Right cardiac atrium (tissue), 5 donors: ENCODE results near the gene AMBRA1. TPM values are rescaled to one million over a fixed set of nuclear protein-coding genes. Genes with fewer than 3 reads are reported as not detected.

Experiments used
- ATAC-seq, 2 donors: fragments of 200-7000 bp; cut with Tn5 transposase; one replicate each; pipeline versions ENCODE4 v1.8.0 to v1.9.1; 2020; ENCODE audit warnings: moderate library complexity in 2 of 2, mild to moderate bottlenecking in 1 of 2
- DNase-seq, 3 donors: peaks; one replicate each; pipeline ENCODE4 v3.0.0-alpha.2; 2020
- H3K27ac ChIP-seq: one replicate; pipeline ENCODE4 v1.5.1; 2013; ENCODE audit warnings: mild to moderate bottlenecking, low read length, control low read depth, moderate library complexity
- H3K27me3 ChIP-seq: one replicate; pipeline ENCODE4 v1.6.1; 2013; ENCODE audit not compliant: control insufficient read depth, insufficient read depth
- H3K4me1 ChIP-seq: one replicate; pipeline ENCODE4 v1.6.1; 2013; ENCODE audit warnings: low read length; ENCODE audit not compliant: control insufficient read depth, insufficient read depth
- H3K4me3 ChIP-seq: one replicate; pipeline ENCODE4 v1.5.1; 2013; ENCODE audit warnings: low read length, control low read depth
- H3K9me3 ChIP-seq: one replicate; pipeline ENCODE4 v1.6.1; 2013; ENCODE audit warnings: low read length; ENCODE audit not compliant: control insufficient read depth
- WGBS: extraction: QIAGEN DNeasy Blood & Tissue Kit; methylation state at CpG from one replicate; pipeline ENCODE4 v1.1.7; 2013; 5-methylcytosine and 5-hydroxymethylcytosine counted together
- intact Hi-C, 4 donors: fragments of 100-400 bp; cut with DNase I; formaldehyde crosslinking; loops; one replicate each; pipeline versions ENCODE4 v1.11.0 to v1.14.0; 2022 to 2023
- polyA plus RNA-seq: library from polyadenylated mRNA; stranded (reverse); fragments of 200-250 nt; gene quantifications from one replicate; pipeline ENCODE4 v1.2.3, GENCODE V29; 2013
- total RNA-seq, 4 donors: library from RNA; stranded (reverse); fragmentation: NEBNext Ultra II Directional; extraction: Animal tissue kit (Norgen Biotek cat#: 25700); gene quantifications; one replicate each; pipeline ENCODE4 v1.2.1, GENCODE V29; 2021
- donor health status: healthy with polysubstance abuse.
- donor health status: DM: no; HTN: yes; CAD: no.
- donor health status: DM: no; HTN: no; CAD: no.
- donor health status: DM: no; HTN: yes; CAD: no; lungs with severe emphysema.
- donor health status: DM: yes; HTN: yes; CAD: no.

AMBRA1 gene
- total and polyA plus RNA-seq, 5 donors, result 8.1 to 23.6 (median 19.5) TPM

GRCh38 chr11:46362156-46363030, 231.4 kb downstream of the AMBRA1 start:
- Histone ChIP-seq H3K27ac (peak overlapping the region; percentile 83), H3K9me3 (no peaks in the 10 kb centered on the region), H3K4me1 (peaks cover 10% of the 10 kb centered on the region), H3K27me3 (no peaks in the 10 kb centered on the region), H3K4me3 (peak overlapping the region; percentile 32)
- ATAC-seq, result peak in 1 of 2 donors; percentile 1
- WGBS, result 61% methylated on average over 20 of the region's 20 CpGs
- DNase-seq, result peak; percentile 18 to 67 (median 41)
- intact Hi-C loops, result no loop called here

GRCh38 chr11:46361283-46362155, 232.3 kb downstream of the AMBRA1 start:
- DNase-seq (peak; percentile 73 to 92 (median 88)), ATAC-seq (peak; percentile 72 to 79)
- Histone ChIP-seq H3K27ac (peak overlapping the region; percentile 83), H3K4me1 (peaks cover 10% of the 10 kb centered on the region), H3K27me3 (no peaks in the 10 kb centered on the region), H3K4me3 (peak overlapping the region; percentile 32), H3K9me3 (no peaks in the 10 kb centered on the region)
- intact Hi-C loops, result no loop called here
- 8% methylated on average over 26 of the region's 26 CpGs for WGBS

- Histone ChIP-seq H3K4me3 (no peak overlapping the region), H3K27me3 (no peaks in the 10 kb centered on the region), H3K27ac (peak overlapping the region; percentile 83), H3K9me3 (no peaks in the 10 kb centered on the region), H3K4me1 (peaks cover 10% of the 10 kb centered on the region)
- intact Hi-C loops, result no loop called here
- ATAC-seq (no peak), DNase-seq (peak in 2 of 3 donors; percentile 12 to 46)
- 39% methylated on average over 7 of the region's 7 CpGs for WGBS
These were observed 232.9 kb downstream of the AMBRA1 start for GRCh38 chr11:46360878-46361277.

GRCh38 chr11:46359953-46360352, 233.9 kb downstream of the AMBRA1 start:
- no peak overlapping the region for H3K4me3 ChIP-seq

GRCh38 chr11:46357483-46357936, 236.3 kb downstream of the AMBRA1 start:
- intact Hi-C loops, result no loop called here
- Histone ChIP-seq H3K4me1 (peaks cover 4% of the 10 kb centered on the region), H3K27ac (no peak overlapping the region), H3K4me3 (no peak overlapping the region), H3K9me3 (no peaks in the 10 kb centered on the region), H3K27me3 (no peaks in the 10 kb centered on the region)
- peak in 2 of 3 donors; percentile 17 to 49 for DNase-seq
- ATAC-seq, result no peak
- 75% methylated on average over 11 of the region's 11 CpGs for WGBS

More at GRCh38 chr11:46359953-46360352, 233.9 kb downstream of the AMBRA1 start:
- Histone ChIP-seq H3K4me1 (peaks cover 9% of the 10 kb centered on the region), H3K27me3 (no peaks in the 10 kb centered on the region), H3K27ac (no peak overlapping the region), H3K9me3 (no peaks in the 10 kb centered on the region)
- 77% methylated on average over 1 of the region's 1 CpG for WGBS
- no peak for ATAC-seq
- DNase-seq, result no peak
- intact Hi-C loops, result no loop called here

GRCh38 chr11:46356924-46357482, 236.8 kb downstream of the AMBRA1 start:
- ATAC-seq, result no peak
- Histone ChIP-seq H3K27ac (no peak overlapping the region), H3K4me3 (no peak overlapping the region), H3K9me3 (no peaks in the 10 kb centered on the region), H3K4me1 (peaks cover 5% of the 10 kb centered on the region), H3K27me3 (no peaks in the 10 kb centered on the region)
- peak in 2 of 3 donors; percentile 17 to 30 for DNase-seq
- intact Hi-C loops, result no loop called here
- WGBS, result 88% methylated on average over 7 of the region's 7 CpGs

- Histone ChIP-seq H3K27ac (no peak overlapping the region), H3K4me3 (no peak overlapping the region), H3K4me1 (peaks cover 15% of the 10 kb centered on the region), H3K27me3 (no peaks in the 10 kb centered on the region), H3K9me3 (no peaks in the 10 kb centered on the region)
- WGBS, result 23% methylated on average over 9 of the region's 9 CpGs
- DNase-seq (peak in 1 of 3 donors; percentile 40), ATAC-seq (no peak)
- intact Hi-C loops, result no loop called here
These were observed 240.1 kb downstream of the AMBRA1 start for GRCh38 chr11:46353698-46354097.

- H3K27ac ChIP-seq, result peak overlapping the region; percentile 81
- peaks cover 20% of the 10 kb centered on the region for H3K4me1 ChIP-seq
- ATAC-seq, result peak; percentile 2 to 34
- intact Hi-C loops, result no loop called here
- H3K4me3 ChIP-seq, result no peak overlapping the region
- peak; percentile 63 to 83 (median 74) for DNase-seq
- H3K9me3 ChIP-seq, result no peaks in the 10 kb centered on the region
- 45% methylated on average over 33 of the region's 33 CpGs for WGBS
- H3K27me3 ChIP-seq, result no peaks in the 10 kb centered on the region
These were observed 241.6 kb downstream of the AMBRA1 start for GRCh38 chr11:46352063-46352841.

- Histone ChIP-seq H3K27ac (peak overlapping the region; percentile 81), H3K4me1 (peaks cover 23% of the 10 kb centered on the region), H3K9me3 (no peaks in the 10 kb centered on the region), H3K4me3 (no peak overlapping the region), H3K27me3 (no peaks in the 10 kb centered on the region)
- DNase-seq (peak in 1 of 3 donors; percentile 29), ATAC-seq (peak in 1 of 2 donors; percentile 5)
- WGBS, result 42% methylated on average over 5 of the region's 5 CpGs
- intact Hi-C loops, result no loop called here
These were observed 242.2 kb downstream of the AMBRA1 start for GRCh38 chr11:46351606-46352005.

- 76% methylated on average over 8 of the region's 8 CpGs for WGBS
- Histone ChIP-seq H3K27me3 (no peaks in the 10 kb centered on the region), H3K9me3 (no peaks in the 10 kb centered on the region), H3K4me1 (peaks cover 23% of the 10 kb centered on the region), H3K27ac (peak overlapping the region; percentile 81), H3K4me3 (no peak overlapping the region)
- DNase-seq (peak in 2 of 3 donors; percentile 22 to 38), ATAC-seq (no peak)
- intact Hi-C loops, result no loop called here
These were observed 242.7 kb downstream of the AMBRA1 start for GRCh38 chr11:46351148-46351547.
